ENCODE data around the gene IL16. TPM values are rescaled to one million over a fixed set of nuclear protein-coding genes. Genes with fewer than 3 reads are reported as not detected.

IL16 gene
- total RNA-seq, 1 experiment from 2014 or later: 0.81 TPM

DNA sequence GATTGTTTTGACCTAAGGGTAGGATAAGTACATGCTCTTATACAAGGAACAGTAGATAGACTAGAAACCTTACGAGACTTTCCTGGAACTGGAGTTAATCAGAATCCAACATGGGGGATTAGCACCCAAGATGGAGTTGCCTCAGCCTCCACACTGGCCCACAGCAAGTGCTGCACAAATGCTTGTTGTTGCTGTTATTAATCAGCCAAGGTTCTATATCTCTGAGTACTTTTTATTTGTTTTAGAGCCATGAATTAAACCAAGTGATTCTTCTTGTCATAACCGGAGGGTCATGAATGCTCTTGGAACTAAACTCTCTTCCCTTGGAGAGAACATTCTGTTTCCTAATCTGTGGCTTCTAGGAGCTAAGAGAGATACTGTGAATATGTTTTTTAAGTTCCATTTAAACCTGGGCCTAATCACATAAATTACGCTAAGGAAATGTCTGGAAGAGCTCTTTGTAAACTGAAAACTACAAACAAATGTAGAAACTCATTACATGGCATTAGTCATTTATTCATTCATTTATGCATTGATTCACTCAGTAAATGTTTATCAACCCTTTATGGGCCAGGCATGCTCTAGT, 5.7 kb upstream of the IL16 start:
- CTCF ChIA-PET: no interaction called here
- no TSS peak for BruUV-seq (replicated peaks)

More for the DNA sequence above, 5.7 kb upstream of the IL16 start:
- Histone ChIP-seq H3K27ac (ENCODE audit: low read depth, low read length) (no peak overlapping the region), H3K79me2 (ENCODE audit: insufficient read depth, low read length) (no peaks in the 10 kb centered on the region), H3K4me1 (ENCODE audit: control insufficient read depth in 1 of 2, insufficient read depth in 2 of 2, low read length in 2 of 2) (no peaks in the 10 kb centered on the region), H3K9ac (ENCODE audit: low read length) (no peak overlapping the region), H2AFZ (ENCODE audit: low read depth, low read length, poor library complexity, severe bottlenecking) (no peak overlapping the region), H4K20me1 (ENCODE audit: insufficient read depth) (no peaks in the 10 kb centered on the region), H3K4me2 (ENCODE audit: low read length) (no peak overlapping the region), H3K36me3 (ENCODE audit: control insufficient read depth in 1 of 2, insufficient read depth in 2 of 2, low read length in 2 of 2) (no peaks in the 10 kb centered on the region), H3K9me3 (ENCODE audit: control insufficient read depth in 1 of 2, insufficient read depth in 1 of 2, low read depth in 1 of 2, low read length in 2 of 2) (no peaks in the 10 kb centered on the region), H3K4me3 (replicated peaks in 1 of 2; ENCODE audit: low read depth in 1 of 2, low read length in 2 of 2) (no peak overlapping the region), H3K9me2 (ENCODE audit: insufficient read depth) (no peaks in the 10 kb centered on the region), H3K27me3 (ENCODE audit: insufficient read depth, low read length) (no peaks in the 10 kb centered on the region)
- ATAC-seq (no peak), DNase-seq (ENCODE audit: low read depth, low spot score) (no peak)
- intact Hi-C loops (cut with micrococcal nuclease): no loop called here
- no peak for TF ChIP-seq ZNF274 (IDR thresholded peaks at IDR 0.05; ENCODE audit: low read depth, low read length)
- TF ChIP-seq POLR2A (IDR thresholded peaks at IDR 0.05; ENCODE audit: borderline replicate concordance, extremely low read depth, insufficient read depth, insufficient read length): no peak
- TF ChIP-seq, protein P1, sequence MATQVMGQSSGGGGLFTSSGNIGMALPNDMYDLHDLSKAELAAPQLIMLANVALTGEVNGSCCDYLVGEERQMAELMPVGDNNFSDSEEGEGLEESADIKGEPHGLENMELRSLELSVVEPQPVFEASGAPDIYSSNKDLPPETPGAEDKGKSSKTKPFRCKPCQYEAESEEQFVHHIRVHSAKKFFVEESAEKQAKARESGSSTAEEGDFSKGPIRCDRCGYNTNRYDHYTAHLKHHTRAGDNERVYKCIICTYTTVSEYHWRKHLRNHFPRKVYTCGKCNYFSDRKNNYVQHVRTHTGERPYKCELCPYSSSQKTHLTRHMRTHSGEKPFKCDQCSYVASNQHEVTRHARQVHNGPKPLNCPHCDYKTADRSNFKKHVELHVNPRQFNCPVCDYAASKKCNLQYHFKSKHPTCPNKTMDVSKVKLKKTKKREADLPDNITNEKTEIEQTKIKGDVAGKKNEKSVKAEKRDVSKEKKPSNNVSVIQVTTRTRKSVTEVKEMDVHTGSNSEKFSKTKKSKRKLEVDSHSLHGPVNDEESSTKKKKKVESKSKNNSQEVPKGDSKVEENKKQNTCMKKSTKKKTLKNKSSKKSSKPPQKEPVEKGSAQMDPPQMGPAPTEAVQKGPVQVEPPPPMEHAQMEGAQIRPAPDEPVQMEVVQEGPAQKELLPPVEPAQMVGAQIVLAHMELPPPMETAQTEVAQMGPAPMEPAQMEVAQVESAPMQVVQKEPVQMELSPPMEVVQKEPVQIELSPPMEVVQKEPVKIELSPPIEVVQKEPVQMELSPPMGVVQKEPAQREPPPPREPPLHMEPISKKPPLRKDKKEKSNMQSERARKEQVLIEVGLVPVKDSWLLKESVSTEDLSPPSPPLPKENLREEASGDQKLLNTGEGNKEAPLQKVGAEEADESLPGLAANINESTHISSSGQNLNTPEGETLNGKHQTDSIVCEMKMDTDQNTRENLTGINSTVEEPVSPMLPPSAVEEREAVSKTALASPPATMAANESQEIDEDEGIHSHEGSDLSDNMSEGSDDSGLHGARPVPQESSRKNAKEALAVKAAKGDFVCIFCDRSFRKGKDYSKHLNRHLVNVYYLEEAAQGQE (IDR thresholded peaks at IDR 0.05; ENCODE audit: low read depth): no peak
- no peak for TF ChIP-seq ZFX (IDR thresholded peaks at IDR 0.05)
- no peak for TF ChIP-seq CEBPB (IDR thresholded peaks at IDR 0.05; ENCODE audit: low read depth)
- no peak for TF ChIP-seq EGR1 (IDR thresholded peaks at IDR 0.05; ENCODE audit: low read depth)
- TF ChIP-seq JUND (IDR thresholded peaks at IDR 0.05): no peak
- no peak for TF ChIP-seq SIN3A (IDR thresholded peaks at IDR 0.05; ENCODE audit: low read depth)
- TF ChIP-seq, protein P2, sequence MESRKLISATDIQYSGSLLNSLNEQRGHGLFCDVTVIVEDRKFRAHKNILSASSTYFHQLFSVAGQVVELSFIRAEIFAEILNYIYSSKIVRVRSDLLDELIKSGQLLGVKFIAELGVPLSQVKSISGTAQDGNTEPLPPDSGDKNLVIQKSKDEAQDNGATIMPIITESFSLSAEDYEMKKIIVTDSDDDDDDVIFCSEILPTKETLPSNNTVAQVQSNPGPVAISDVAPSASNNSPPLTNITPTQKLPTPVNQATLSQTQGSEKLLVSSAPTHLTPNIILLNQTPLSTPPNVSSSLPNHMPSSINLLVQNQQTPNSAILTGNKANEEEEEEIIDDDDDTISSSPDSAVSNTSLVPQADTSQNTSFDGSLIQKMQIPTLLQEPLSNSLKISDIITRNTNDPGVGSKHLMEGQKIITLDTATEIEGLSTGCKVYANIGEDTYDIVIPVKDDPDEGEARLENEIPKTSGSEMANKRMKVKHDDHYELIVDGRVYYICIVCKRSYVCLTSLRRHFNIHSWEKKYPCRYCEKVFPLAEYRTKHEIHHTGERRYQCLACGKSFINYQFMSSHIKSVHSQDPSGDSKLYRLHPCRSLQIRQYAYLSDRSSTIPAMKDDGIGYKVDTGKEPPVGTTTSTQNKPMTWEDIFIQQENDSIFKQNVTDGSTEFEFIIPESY (IDR thresholded peaks at IDR 0.05; ENCODE audit: extremely low read depth, insufficient replicate concordance, low read length): no peak
- TF ChIP-seq FOSL1 (IDR thresholded peaks at IDR 0.05; ENCODE audit: low read depth): no peak
- POLR2A ChIA-PET: no interaction called here
- RAD21 ChIA-PET (ENCODE audit: low non-redundant PET in 1 of 2, low total read pairs in 2 of 2, uncharacterized antibody in 2 of 2, unreplicated experiment in 2 of 2): no interaction called here

Measured in HCT116 (cell line).